OCI-LY7 (cell line): ENCODE measurements around the gene SLCO1C1.

Experiments used
- EZH2phosphoT487 ChIP-seq: fragments of 200-600 bp; sonication (generic); IDR thresholded peaks from 2 replicates; pipeline ENCODE4 v1.6.1; 2018; ENCODE audit warnings: low read depth, borderline replicate concordance, mild to moderate bottlenecking, mixed run types, antibody characterized with exemption, low read length, moderate library complexity, mixed read lengths
- TF ChIP-seq, protein P1 (sequence below): fragments of 200-600 bp; sonication (generic); conservative IDR thresholded peaks from 2 replicates; pipeline ENCODE4 v1.5.1; 2014; ENCODE audit warnings: mild to moderate bottlenecking, antibody characterized with exemption, low read length, moderate library complexity, mixed read lengths

DNA sequence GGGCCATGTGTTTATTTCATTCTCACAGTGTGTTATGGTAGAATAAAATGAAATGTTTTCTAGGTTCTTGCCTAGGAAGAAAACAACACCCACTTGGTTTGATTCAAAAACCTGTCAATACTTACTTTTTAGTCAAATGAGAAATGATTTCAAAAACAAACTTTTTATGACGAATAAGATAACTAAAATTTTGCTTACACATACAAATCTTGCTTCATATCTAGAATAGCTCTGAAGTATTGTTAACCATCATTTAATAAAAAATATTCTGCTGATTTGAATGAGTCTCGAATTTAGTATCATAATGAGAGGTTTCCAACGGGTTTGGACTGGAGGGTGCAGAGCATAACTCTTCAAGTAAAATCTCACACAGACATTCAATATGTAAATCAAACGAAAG is 23.2 kb downstream of the SLCO1C1 start:
- TF ChIP-seq, protein P1, sequence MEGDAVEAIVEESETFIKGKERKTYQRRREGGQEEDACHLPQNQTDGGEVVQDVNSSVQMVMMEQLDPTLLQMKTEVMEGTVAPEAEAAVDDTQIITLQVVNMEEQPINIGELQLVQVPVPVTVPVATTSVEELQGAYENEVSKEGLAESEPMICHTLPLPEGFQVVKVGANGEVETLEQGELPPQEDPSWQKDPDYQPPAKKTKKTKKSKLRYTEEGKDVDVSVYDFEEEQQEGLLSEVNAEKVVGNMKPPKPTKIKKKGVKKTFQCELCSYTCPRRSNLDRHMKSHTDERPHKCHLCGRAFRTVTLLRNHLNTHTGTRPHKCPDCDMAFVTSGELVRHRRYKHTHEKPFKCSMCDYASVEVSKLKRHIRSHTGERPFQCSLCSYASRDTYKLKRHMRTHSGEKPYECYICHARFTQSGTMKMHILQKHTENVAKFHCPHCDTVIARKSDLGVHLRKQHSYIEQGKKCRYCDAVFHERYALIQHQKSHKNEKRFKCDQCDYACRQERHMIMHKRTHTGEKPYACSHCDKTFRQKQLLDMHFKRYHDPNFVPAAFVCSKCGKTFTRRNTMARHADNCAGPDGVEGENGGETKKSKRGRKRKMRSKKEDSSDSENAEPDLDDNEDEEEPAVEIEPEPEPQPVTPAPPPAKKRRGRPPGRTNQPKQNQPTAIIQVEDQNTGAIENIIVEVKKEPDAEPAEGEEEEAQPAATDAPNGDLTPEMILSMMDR, result no peak
- TF ChIP-seq EZH2phosphoT487, result no peak
